H9 (cell line): ENCODE results near the gene SLC35F3. TPM values are rescaled to one million over a fixed set of nuclear protein-coding genes. Genes with fewer than 3 reads are reported as not detected.

ENCODE experiments used
- DNase-seq: peaks from one replicate; pipeline ENCODE4 v3.0.0-alpha.2; 2017
- H2AFZ ChIP-seq: one replicate; pipeline ENCODE4 v1.6.1; 2013; ENCODE audit warnings: mild to moderate bottlenecking, low read length, control low read depth, moderate library complexity
- H2AK5ac ChIP-seq: 2 replicates; pipeline ENCODE4 v1.6.1; 2013; ENCODE audit warnings: low read length, control low read depth, mixed read lengths; ENCODE audit not compliant: insufficient read length
- H2BK120ac ChIP-seq: one replicate; pipeline ENCODE4 v1.6.1; 2013; ENCODE audit warnings: low read depth, mild to moderate bottlenecking, low read length, control low read depth, inconsistent platforms; ENCODE audit not compliant: poor library complexity, severe bottlenecking
- H2BK12ac ChIP-seq: 2 replicates; pipeline ENCODE4 v1.6.1; 2013; ENCODE audit warnings: low read length, control low read depth, mixed read lengths, low read depth; ENCODE audit not compliant: insufficient read length
- H2BK15ac ChIP-seq: 2 replicates; pipeline ENCODE4 v1.6.1; 2013; ENCODE audit warnings: low read depth, low read length, control low read depth
- H2BK20ac ChIP-seq: one replicate; pipeline ENCODE4 v1.6.1; 2013; ENCODE audit warnings: low read depth, mild to moderate bottlenecking, low read length, control low read depth, inconsistent platforms; ENCODE audit not compliant: poor library complexity, severe bottlenecking
- H2BK5ac ChIP-seq: 2 replicates; pipeline ENCODE4 v1.6.1; 2013; ENCODE audit warnings: low read length, control low read depth, mixed read lengths; ENCODE audit not compliant: insufficient read length
- H3K14ac ChIP-seq: 2 replicates; pipeline ENCODE4 v1.6.1; 2013; ENCODE audit warnings: low read length, control low read depth; ENCODE audit not compliant: insufficient read depth
- H3K18ac ChIP-seq: 2 replicates; pipeline ENCODE4 v1.6.1; 2013; ENCODE audit warnings: low read depth, mild to moderate bottlenecking, mixed read lengths, low read length, control low read depth; ENCODE audit not compliant: insufficient read length
- H3K23ac ChIP-seq: 2 replicates; pipeline ENCODE4 v1.6.1; 2013; ENCODE audit warnings: low read length, control low read depth, mixed read lengths, low read depth; ENCODE audit not compliant: insufficient read length
- H3K23me2 ChIP-seq: 2 replicates; pipeline ENCODE4 v1.6.1; 2013; ENCODE audit warnings: low read depth, mild to moderate bottlenecking, mixed read lengths, low read length, control low read depth; ENCODE audit not compliant: insufficient read length, poor library complexity, severe bottlenecking
- H3K27ac ChIP-seq: 2 replicates; pipeline ENCODE4 v1.5.1; 2013; ENCODE audit warnings: low read length, control low read depth, mixed read lengths, low read depth; ENCODE audit not compliant: insufficient read length
- H3K27me3 ChIP-seq: 2 replicates; pipeline ENCODE4 v1.6.1; 2013; ENCODE audit warnings: low read length, control low read depth, inconsistent platforms; ENCODE audit not compliant: insufficient read depth
- H3K4ac ChIP-seq: 2 replicates; pipeline ENCODE4 v1.6.1; 2013; ENCODE audit warnings: low read depth, mild to moderate bottlenecking, control low read depth, inconsistent platforms, low read length, moderate library complexity
- H3K4me1 ChIP-seq: 2 replicates; pipeline ENCODE4 v1.6.1; 2013; ENCODE audit warnings: low read length, control low read depth, inconsistent platforms; ENCODE audit not compliant: insufficient read depth
- H3K4me2 ChIP-seq: 2 replicates; pipeline ENCODE4 v1.6.1; 2013; ENCODE audit warnings: low read length, control low read depth, mixed read lengths; ENCODE audit not compliant: insufficient read length, insufficient read depth
- H3K56ac ChIP-seq: 2 replicates; pipeline ENCODE4 v1.6.1; 2013; ENCODE audit warnings: low read depth, mild to moderate bottlenecking, mixed read lengths, low read length, control low read depth; ENCODE audit not compliant: insufficient read length
- H3K79me1 ChIP-seq: 2 replicates; pipeline ENCODE4 v1.6.1; 2013; ENCODE audit warnings: low read depth, mild to moderate bottlenecking, moderate library complexity, low read length, control low read depth, inconsistent platforms; ENCODE audit not compliant: insufficient read depth, poor library complexity, severe bottlenecking
- H3K79me2 ChIP-seq: 2 replicates; pipeline ENCODE4 v1.6.1; 2013; ENCODE audit warnings: low read length, control low read depth, inconsistent platforms; ENCODE audit not compliant: insufficient read depth
- H3K9ac ChIP-seq: 2 replicates; pipeline ENCODE4 v1.6.1; 2013; ENCODE audit warnings: low read length, control low read depth, mixed read lengths; ENCODE audit not compliant: insufficient read length; ENCODE audit errors: extremely low read depth
- H3K9me3 ChIP-seq: one replicate; pipeline ENCODE4 v1.6.1; 2013; ENCODE audit warnings: low read depth, low read length, inconsistent platforms; ENCODE audit not compliant: control insufficient read depth
- H3T11ph ChIP-seq: one replicate; pipeline ENCODE4 v1.6.1; 2013; ENCODE audit warnings: mild to moderate bottlenecking, low read length, control low read depth, inconsistent platforms
- H4K20me1 ChIP-seq: one replicate; pipeline ENCODE4 v1.6.1; 2013; ENCODE audit not compliant: control insufficient read depth, insufficient read length, insufficient read depth
- H4K5ac ChIP-seq: 2 replicates; pipeline ENCODE4 v1.6.1; 2013; ENCODE audit warnings: low read depth, mild to moderate bottlenecking, mixed read lengths, low read length, control low read depth; ENCODE audit not compliant: insufficient read length
- H4K8ac ChIP-seq: replicated peaks from 2 replicates; pipeline ENCODE4 v1.6.1; 2013; ENCODE audit warnings: low read length, control low read depth, mixed read lengths, low read depth; ENCODE audit not compliant: insufficient read length
- H4K91ac ChIP-seq: 2 replicates; pipeline ENCODE4 v1.6.1; 2013; ENCODE audit warnings: low read depth, mild to moderate bottlenecking, moderate library complexity, mixed read lengths, low read length, control low read depth; ENCODE audit not compliant: insufficient read length
- H3K27ac Mint-ChIP-seq, 3 experiments: 2 replicates in 2 of 3; 3 replicates in 1 of 3; pipeline ENCODE4 v1.8.0; 2020 to 2021; ENCODE audit warnings: mixed read lengths in 3 of 3, mild to moderate bottlenecking in 1 of 3, moderate library complexity in 1 of 3
- H3K27me3 Mint-ChIP-seq: 2 replicates; pipeline ENCODE4 v1.8.0; 2021; ENCODE audit warnings: low read depth, mild to moderate bottlenecking, moderate library complexity, mixed read lengths
- H3K36me3 Mint-ChIP-seq, 3 experiments: 2 replicates in 2 of 3; 3 replicates in 1 of 3; pipeline ENCODE4 v1.8.0; 2020 to 2021; ENCODE audit warnings: low read depth in 3 of 3, mixed read lengths in 3 of 3; ENCODE audit not compliant: insufficient read depth in 1 of 3
- H3K4me1 Mint-ChIP-seq, 2 experiments: 2 replicates each; pipeline ENCODE4 v1.8.0; 2020; ENCODE audit warnings: mixed read lengths in 2 of 2
- H3K4me3 Mint-ChIP-seq, 2 experiments: 2 replicates in 1 of 2; 3 replicates in 1 of 2; pipeline ENCODE4 v1.8.0; 2020 to 2021; ENCODE audit warnings: mild to moderate bottlenecking in 2 of 2, mixed read lengths in 2 of 2, moderate library complexity in 1 of 2
- H3K9me3 Mint-ChIP-seq, 2 experiments: 2 replicates in 1 of 2; 3 replicates in 1 of 2; pipeline ENCODE4 v1.8.0; 2020; ENCODE audit warnings: mild to moderate bottlenecking in 2 of 2, mixed read lengths in 2 of 2, moderate library complexity in 1 of 2
- WGBS: extraction: QIAGEN DNeasy Blood & Tissue Kit; methylation state at CpG from one replicate; pipeline ENCODE4 v1.1.7; 2013; ENCODE audit warnings: missing lambda C conversion rate, low lambda C conversion rate, mixed read lengths; ENCODE audit not compliant: insufficient read length; ENCODE audit errors: extremely low coverage; 5-methylcytosine and 5-hydroxymethylcytosine counted together
- total RNA-seq: library from RNA; stranded (reverse); gene quantifications from 2 replicates; pipeline ENCODE4 v1.2.1, GENCODE V29; 2021
- TF ChIP-seq, protein P1 (sequence below): fragments of 200-600 bp; sonication (generic); conservative IDR thresholded peaks from 3 replicates; pipeline ENCODE4 v1.8.0; 2021; ENCODE audit warnings: antibody characterized with exemption, mild to moderate bottlenecking

Gene SLC35F3
- total RNA-seq, 1 experiment from 2014 or later, result 0.81 TPM

GRCh38 chr1:234265861-234266260 is 361.4 kb downstream of the SLC35F3 start:
- no peak overlapping the region for H3K27ac ChIP-seq
- H3K56ac ChIP-seq, result no peak overlapping the region
- no peak for DNase-seq
- H3K4me2 ChIP-seq, result no peak overlapping the region
- H3K27me3 ChIP-seq, result no peaks in the 10 kb centered on the region
- Mint-ChIP-seq H3K4me1 (peaks cover 8 to 15% of the 10 kb centered on the region in 2 experiments; a peak in 3 of 4 replicates), H3K27ac (no peak overlapping the region), H3K27me3 (peaks cover 3% of the 10 kb centered on the region), H3K9me3 (peaks cover 3 to 4% of the 10 kb centered on the region in 2 experiments; a peak in 3 of 5 replicates), H3K4me3 (no peak overlapping the region), H3K36me3 (no peaks in the 10 kb centered on the region; a peak in 2 of 7 replicates)
- H2BK20ac ChIP-seq, result no peak overlapping the region
- H2BK5ac ChIP-seq, result no peak overlapping the region
- H3K79me1 ChIP-seq, result no peaks in the 10 kb centered on the region
- no peaks in the 10 kb centered on the region for H3K9me3 ChIP-seq
- H4K91ac ChIP-seq, result no peak overlapping the region
- no peaks in the 10 kb centered on the region for H3K23me2 ChIP-seq
- H3K14ac ChIP-seq, result no peak overlapping the region
- no peak overlapping the region for H2BK12ac ChIP-seq
- WGBS, result no CpG with 5 or more reads among the region's 1 CpG
- no peak overlapping the region for H3K23ac ChIP-seq
- H4K20me1 ChIP-seq, result no peaks in the 10 kb centered on the region
- no peak overlapping the region for H3T11ph ChIP-seq
- H2AK5ac ChIP-seq, result no peak overlapping the region
- H3K79me2 ChIP-seq, result no peaks in the 10 kb centered on the region
- no peaks in the 10 kb centered on the region for H3K4me1 ChIP-seq
- H3K18ac ChIP-seq, result no peak overlapping the region
- H2AFZ ChIP-seq, result no peak overlapping the region
- no peak overlapping the region for H3K9ac ChIP-seq
- H3K4ac ChIP-seq, result no peak overlapping the region
- no peak overlapping the region for H2BK120ac ChIP-seq
- no peak overlapping the region for H2BK15ac ChIP-seq
- TF ChIP-seq, protein P1, sequence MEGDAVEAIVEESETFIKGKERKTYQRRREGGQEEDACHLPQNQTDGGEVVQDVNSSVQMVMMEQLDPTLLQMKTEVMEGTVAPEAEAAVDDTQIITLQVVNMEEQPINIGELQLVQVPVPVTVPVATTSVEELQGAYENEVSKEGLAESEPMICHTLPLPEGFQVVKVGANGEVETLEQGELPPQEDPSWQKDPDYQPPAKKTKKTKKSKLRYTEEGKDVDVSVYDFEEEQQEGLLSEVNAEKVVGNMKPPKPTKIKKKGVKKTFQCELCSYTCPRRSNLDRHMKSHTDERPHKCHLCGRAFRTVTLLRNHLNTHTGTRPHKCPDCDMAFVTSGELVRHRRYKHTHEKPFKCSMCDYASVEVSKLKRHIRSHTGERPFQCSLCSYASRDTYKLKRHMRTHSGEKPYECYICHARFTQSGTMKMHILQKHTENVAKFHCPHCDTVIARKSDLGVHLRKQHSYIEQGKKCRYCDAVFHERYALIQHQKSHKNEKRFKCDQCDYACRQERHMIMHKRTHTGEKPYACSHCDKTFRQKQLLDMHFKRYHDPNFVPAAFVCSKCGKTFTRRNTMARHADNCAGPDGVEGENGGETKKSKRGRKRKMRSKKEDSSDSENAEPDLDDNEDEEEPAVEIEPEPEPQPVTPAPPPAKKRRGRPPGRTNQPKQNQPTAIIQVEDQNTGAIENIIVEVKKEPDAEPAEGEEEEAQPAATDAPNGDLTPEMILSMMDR, result no peak
- H4K5ac ChIP-seq, result no peak overlapping the region
- no peak overlapping the region for H4K8ac ChIP-seq
